Astrocyte (in vitro differentiated cells and primary cell): ENCODE data around the gene CCDC146. TPM values are rescaled to one million over a fixed set of nuclear protein-coding genes. Genes with fewer than 3 reads are reported as not detected.

ENCODE experiments used
- DNase-seq: peaks from one replicate; pipeline ENCODE4 v3.0.0-alpha.2; 2010; ENCODE audit warnings: low read depth
- FAIRE-seq: peaks from 2 replicates; lab custom pipeline; 2011; peaks lifted over from hg19 to GRCh38; lab: Jason Lieb, UNC
- H2AFZ ChIP-seq: 2 replicates; pipeline ENCODE4 v1.6.0; 2012; ENCODE audit warnings: low read depth, low read length, inconsistent platforms
- H3K27ac ChIP-seq: 2 replicates; pipeline ENCODE4 v1.5.1; 2011; ENCODE audit warnings: low read depth, low read length, inconsistent platforms
- H3K27me3 ChIP-seq: 2 replicates; pipeline ENCODE4 v1.6.0; 2011; ENCODE audit warnings: low read length, inconsistent platforms; ENCODE audit not compliant: insufficient read depth
- H3K36me3 ChIP-seq: 2 replicates; pipeline ENCODE4 v1.5.1; 2011; ENCODE audit warnings: low read length, inconsistent platforms; ENCODE audit not compliant: insufficient read depth
- H3K4me1 ChIP-seq: 2 replicates; pipeline ENCODE4 v1.5.1; 2011; ENCODE audit warnings: low read length, inconsistent platforms; ENCODE audit not compliant: insufficient read depth
- H3K4me2 ChIP-seq: 2 replicates; pipeline ENCODE4 v1.6.0; 2012; ENCODE audit warnings: low read length, inconsistent platforms
- H3K4me3 ChIP-seq: 2 replicates; pipeline ENCODE4 v1.5.1; 2011; ENCODE audit warnings: low read depth, mild to moderate bottlenecking, low read length, inconsistent platforms; ENCODE audit not compliant: insufficient read depth
- H3K79me2 ChIP-seq: 2 replicates; pipeline ENCODE4 v1.6.0; 2012; ENCODE audit warnings: mild to moderate bottlenecking, low read length, inconsistent platforms; ENCODE audit not compliant: insufficient read depth
- H3K9ac ChIP-seq: 2 replicates; pipeline ENCODE4 v1.6.0; 2012; ENCODE audit warnings: mild to moderate bottlenecking, low read length, inconsistent platforms
- H3K9me3 ChIP-seq: 2 replicates; pipeline ENCODE4 v1.5.1; 2012; ENCODE audit warnings: low read depth, mild to moderate bottlenecking, low read length, inconsistent platforms; ENCODE audit not compliant: insufficient read depth
- H4K20me1 ChIP-seq: 2 replicates; pipeline ENCODE4 v1.6.0; 2012; ENCODE audit warnings: low read length, inconsistent platforms; ENCODE audit not compliant: insufficient read depth
- H3K27ac Mint-ChIP-seq: one replicate; pipeline ENCODE4 v1.8.0; 2021; ENCODE audit warnings: mild to moderate bottlenecking, mixed read lengths; ENCODE audit not compliant: unreplicated experiment
- H3K27me3 Mint-ChIP-seq: one replicate; pipeline ENCODE4 v1.8.0; 2021; ENCODE audit warnings: low read depth, mixed read lengths; ENCODE audit not compliant: unreplicated experiment
- H3K36me3 Mint-ChIP-seq: one replicate; pipeline ENCODE4 v1.8.0; 2021; ENCODE audit warnings: low read depth, mixed read lengths; ENCODE audit not compliant: unreplicated experiment
- H3K4me1 Mint-ChIP-seq: one replicate; pipeline ENCODE4 v1.8.0; 2021; ENCODE audit warnings: low read depth, mixed read lengths; ENCODE audit not compliant: unreplicated experiment
- H3K4me3 Mint-ChIP-seq: one replicate; pipeline ENCODE4 v1.8.0; 2021; ENCODE audit warnings: mild to moderate bottlenecking, moderate library complexity, mixed read lengths; ENCODE audit not compliant: unreplicated experiment
- H3K9me3 Mint-ChIP-seq: one replicate; pipeline ENCODE4 v1.8.0; 2021; ENCODE audit warnings: mild to moderate bottlenecking, mixed read lengths; ENCODE audit not compliant: unreplicated experiment
- CTCF ChIP-seq: IDR thresholded peaks from 2 replicates; pipeline ENCODE4 v1.5.1; 2011; ENCODE audit warnings: low read depth, mild to moderate bottlenecking, inconsistent platforms, low read length, moderate library complexity; ENCODE audit not compliant: insufficient read depth
- EZH2 ChIP-seq: IDR thresholded peaks from 2 replicates; pipeline ENCODE4 v1.6.1; 2012; ENCODE audit warnings: mild to moderate bottlenecking, low read length, inconsistent platforms; ENCODE audit not compliant: insufficient read depth
- total RNA-seq: library from RNA; stranded (reverse); gene quantifications from 2 replicates; pipeline ENCODE4 v1.2.1, GENCODE V29; 2021

Gene CCDC146
- total RNA-seq, 1 donor from 2014 or later, result 2.0 TPM

GRCh38 chr7:77284616-77285015 lies 162.2 kb downstream of the CCDC146 start:
- no peak overlapping the region for H3K4me2 ChIP-seq
- no peaks in the 10 kb centered on the region for H3K9me3 ChIP-seq
- H3K79me2 ChIP-seq, result no peaks in the 10 kb centered on the region
- no peaks in the 10 kb centered on the region for H3K27me3 ChIP-seq
- no peaks in the 10 kb centered on the region for H4K20me1 ChIP-seq
- H3K9me3 Mint-ChIP-seq, result peaks cover 2% of the 10 kb centered on the region
- no peak overlapping the region for H3K27ac ChIP-seq
- no peaks in the 10 kb centered on the region for H3K36me3 ChIP-seq
- no peak overlapping the region for H3K27ac Mint-ChIP-seq
- peaks cover 3% of the 10 kb centered on the region for H3K27me3 Mint-ChIP-seq
- H3K9ac ChIP-seq, result no peak overlapping the region
- H3K4me3 ChIP-seq, result no peak overlapping the region
- H3K36me3 Mint-ChIP-seq, result peaks cover 6% of the 10 kb centered on the region
- DNase-seq (no peak), FAIRE-seq (no peak)
- TF ChIP-seq CTCF, result no peak
- TF ChIP-seq EZH2, result no peak
- no peak overlapping the region for H2AFZ ChIP-seq
- no peaks in the 10 kb centered on the region for H3K4me1 ChIP-seq
- H3K4me1 Mint-ChIP-seq, result peaks cover 17% of the 10 kb centered on the region
- H3K4me3 Mint-ChIP-seq, result no peak overlapping the region

GRCh38 chr7:77288676-77289320 lies 166.4 kb downstream of the CCDC146 start:
- H3K27ac ChIP-seq, result no peak overlapping the region
- H3K4me2 ChIP-seq, result no peak overlapping the region
- H3K4me1 ChIP-seq, result no peaks in the 10 kb centered on the region
- peaks cover 2% of the 10 kb centered on the region for H3K9me3 Mint-ChIP-seq
- H3K27me3 ChIP-seq, result no peaks in the 10 kb centered on the region
- H3K27ac Mint-ChIP-seq, result no peak overlapping the region
- peaks cover 7% of the 10 kb centered on the region for H3K4me1 Mint-ChIP-seq
- no peak overlapping the region for H2AFZ ChIP-seq
- H3K4me3 Mint-ChIP-seq, result no peak overlapping the region
- H3K9me3 ChIP-seq, result no peaks in the 10 kb centered on the region
- no peak overlapping the region for H3K4me3 ChIP-seq
- DNase-seq, result no peak
- TF ChIP-seq CTCF, result no peak
- no peak for FAIRE-seq
- H3K27me3 Mint-ChIP-seq, result peaks cover 3% of the 10 kb centered on the region
- H3K36me3 ChIP-seq, result no peaks in the 10 kb centered on the region
- H3K36me3 Mint-ChIP-seq, result peaks cover 6% of the 10 kb centered on the region
- H3K9ac ChIP-seq, result no peak overlapping the region
- no peaks in the 10 kb centered on the region for H4K20me1 ChIP-seq
- H3K79me2 ChIP-seq, result no peaks in the 10 kb centered on the region

- no peaks in the 10 kb centered on the region for H3K27me3 ChIP-seq
- Mint-ChIP-seq H3K4me1 (peaks cover 7% of the 10 kb centered on the region), H3K27ac (no peak overlapping the region), H3K4me3 (no peak overlapping the region), H3K9me3 (peaks cover 2% of the 10 kb centered on the region), H3K36me3 (peaks cover 6% of the 10 kb centered on the region), H3K27me3 (peaks cover 3% of the 10 kb centered on the region)
- H3K4me1 ChIP-seq, result no peaks in the 10 kb centered on the region
- H3K4me3 ChIP-seq, result no peak overlapping the region
- H2AFZ ChIP-seq, result no peak overlapping the region
- DNase-seq, result no peak
- no peaks in the 10 kb centered on the region for H3K36me3 ChIP-seq
- H3K79me2 ChIP-seq, result no peaks in the 10 kb centered on the region
- TF ChIP-seq EZH2 (no peak), CTCF (no peak)
- no peaks in the 10 kb centered on the region for H4K20me1 ChIP-seq
- FAIRE-seq, result no peak
- no peaks in the 10 kb centered on the region for H3K9me3 ChIP-seq
- H3K4me2 ChIP-seq, result no peak overlapping the region
- H3K27ac ChIP-seq, result no peak overlapping the region
- H3K9ac ChIP-seq, result no peak overlapping the region
Measured at GRCh38 chr7:77289387-77289786, 167.0 kb downstream of the CCDC146 start.
